ENCODE measurements around the gene CD163.
"Not testable (repeated sequence)": the region's sequence is repeated elsewhere in the genome, so short reads cannot be mapped to it uniquely, and the experiment has no call there.

- TF ChIP-seq CTCF, POLR2A, EP300 (IDR thresholded peaks at IDR 0.05): not testable (repeated sequence)
These were observed 65.1 kb downstream of the CD163 start for GRCh38 chr12:7438291-7438995.

Data from tibial nerve (tissue), 4 donors.